MCF 10A (cell line): Measurements from ENCODE around the gene ATOH1. TPM values are rescaled to one million over a fixed set of nuclear protein-coding genes. Genes with fewer than 3 reads are reported as not detected.

Source experiments
- BruUV-seq: library from RNA; stranded (reverse); fragments of 400-500 nt; replicated peaks from 2 replicates; lab custom pipeline; 2021; lab: Mats Ljungman, UMichigan
- CTCF ChIA-PET: fragments of 300-600 bp; sonication (Branson Sonifier 250); formaldehyde crosslinking; extraction: SDS; loops from one replicate; lab custom pipeline; 2021; ENCODE audit warnings: antibody characterized with exemption, inconsistent platforms; lab: Yijun Ruan, JAX
- POLR2A ChIA-PET: fragments of 300-600, 350-650 bp; sonication (Branson Sonifier 250); formaldehyde crosslinking; extraction: SDS; loops from one replicate; lab custom pipeline; 2020; ENCODE audit warnings: antibody characterized with exemption, inconsistent platforms; lab: Yijun Ruan, JAX
- DNase-seq: peaks from one replicate; pipeline ENCODE4 v3.0.0-alpha.2; 2018; ENCODE audit not compliant: unreplicated experiment
- H3K27ac Mint-ChIP-seq: one replicate; pipeline ENCODE4 v1.8.0; 2022; ENCODE audit warnings: mild to moderate bottlenecking, low read depth, mixed read lengths; ENCODE audit not compliant: unreplicated experiment
- H3K27me3 Mint-ChIP-seq: one replicate; pipeline ENCODE4 v1.8.0; 2022; ENCODE audit warnings: mixed read lengths; ENCODE audit not compliant: insufficient read depth, unreplicated experiment
- H3K36me3 Mint-ChIP-seq: one replicate; pipeline ENCODE4 v1.8.0; 2022; ENCODE audit warnings: mild to moderate bottlenecking, moderate library complexity, mixed read lengths; ENCODE audit not compliant: insufficient read depth, unreplicated experiment
- H3K4me1 Mint-ChIP-seq: one replicate; pipeline ENCODE4 v1.8.0; 2022; ENCODE audit warnings: mixed read lengths; ENCODE audit not compliant: insufficient read depth, unreplicated experiment
- H3K4me3 Mint-ChIP-seq: one replicate; pipeline ENCODE4 v1.8.0; 2022; ENCODE audit warnings: mild to moderate bottlenecking, moderate library complexity, mixed read lengths; ENCODE audit not compliant: unreplicated experiment
- H3K9me3 Mint-ChIP-seq: one replicate; pipeline ENCODE4 v1.8.0; 2022; ENCODE audit warnings: mixed read lengths; ENCODE audit not compliant: unreplicated experiment
- CTCF ChIP-seq: fragments of 200-600 bp; IDR thresholded peaks from one replicate; pipeline ENCODE4 v1.8.0; 2022; ENCODE audit warnings: antibody characterized with exemption, mild to moderate bottlenecking; ENCODE audit not compliant: unreplicated experiment
- intact Hi-C: fragments of 100-400 bp; cut with micrococcal nuclease; formaldehyde crosslinking; loops from 2 replicates; pipeline ENCODE4 v1.14.1; 2022
- total RNA-seq: library from RNA; stranded (reverse); gene quantifications from 2 replicates; pipeline ENCODE4 v1.2.3, GENCODE V29; 2022

The ATOH1 gene
- total RNA-seq, 1 experiment from 2014 or later, result not detected

GRCh38 chr4:93809773-93810172, 18.8 kb upstream of the ATOH1 start:
- BruUV-seq, result no TSS peak
- Mint-ChIP-seq H3K27ac (no peak overlapping the region), H3K4me1 (peaks cover 16% of the 10 kb centered on the region), H3K27me3 (no peaks in the 10 kb centered on the region), H3K4me3 (no peak overlapping the region), H3K9me3 (no peaks in the 10 kb centered on the region), H3K36me3 (peaks cover 5% of the 10 kb centered on the region)
- intact Hi-C loops, result no loop called here
- CTCF ChIA-PET, result interaction anchor here (0.7 to 1.5 kb wide), 5 partner anchors 8 to 321 kb away, joined by 3 to 5 read pairs (median 3); no protein-coding TSS in a partner anchor
- no peak for TF ChIP-seq CTCF
- DNase-seq, result peak; percentile 35
- POLR2A ChIA-PET, result interaction anchor here (1.2 to 1.3 kb wide), 3 partner anchors 10 to 18 kb away, joined by 3 to 4 read pairs (median 4); no protein-coding TSS in a partner anchor

- Mint-ChIP-seq H3K4me3 (peak overlapping the region; percentile 12), H3K36me3 (peaks cover 5% of the 10 kb centered on the region), H3K9me3 (no peaks in the 10 kb centered on the region), H3K4me1 (peaks cover 16% of the 10 kb centered on the region), H3K27me3 (no peaks in the 10 kb centered on the region), H3K27ac (peak overlapping the region; percentile 33)
- DNase-seq, result peak; percentile 86
- no TSS peak for BruUV-seq
- intact Hi-C loops, result no loop called here
- ChIA-PET POLR2A (interaction anchor here (0.5 to 1.3 kb wide), 5 partner anchors 8 to 222 kb away, joined by 3 to 5 read pairs (median 4); no protein-coding TSS in a partner anchor), CTCF (interaction anchor here (0.6 to 1.5 kb wide), 7 partner anchors 9 to 329 kb away, joined by 3 to 5 read pairs (median 3); no protein-coding TSS in a partner anchor)
- TF ChIP-seq CTCF, result no peak
Observed at GRCh38 chr4:93810340-93810992, 18.1 kb upstream of the ATOH1 start.

- H3K27me3 Mint-ChIP-seq, result no peaks in the 10 kb centered on the region
- no peak for DNase-seq
- H3K4me3 Mint-ChIP-seq, result no peak overlapping the region
- H3K27ac Mint-ChIP-seq, result no peak overlapping the region
- TF ChIP-seq CTCF, result no peak
- CTCF ChIA-PET, result interaction anchor here (1.1 kb wide), 1 partner anchor 16 kb away, joined by 3 read pairs; no protein-coding TSS in a partner anchor
- no peaks in the 10 kb centered on the region for H3K9me3 Mint-ChIP-seq
- POLR2A ChIA-PET, result no interaction called here
- peaks cover 5% of the 10 kb centered on the region for H3K36me3 Mint-ChIP-seq
- peaks cover 16% of the 10 kb centered on the region for H3K4me1 Mint-ChIP-seq
- BruUV-seq, result no TSS peak
- intact Hi-C loops, result no loop called here
Observed at GRCh38 chr4:93813092-93813491, 15.5 kb upstream of the ATOH1 start.

GRCh38 chr4:93814141-93814540, 14.4 kb upstream of the ATOH1 start:
- no peak overlapping the region for H3K4me3 Mint-ChIP-seq
- ChIA-PET POLR2A (interaction anchor here (0.9 kb wide), 1 partner anchor 9 kb away, joined by 4 read pairs; no protein-coding TSS in a partner anchor), CTCF (no interaction called here)
- TF ChIP-seq CTCF, result no peak
- DNase-seq, result peak; percentile 38
- intact Hi-C loops, result no loop called here
- H3K36me3 Mint-ChIP-seq, result no peaks in the 10 kb centered on the region
- H3K4me1 Mint-ChIP-seq, result peaks cover 16% of the 10 kb centered on the region
- H3K27me3 Mint-ChIP-seq, result no peaks in the 10 kb centered on the region
- H3K9me3 Mint-ChIP-seq, result no peaks in the 10 kb centered on the region
- BruUV-seq, result no TSS peak
- no peak overlapping the region for H3K27ac Mint-ChIP-seq
